Stimulated activated CD4-positive, alpha-beta T cell treated with anti-CD3 and anti-CD28 coated beads, Interleukin-2, amount 100 ng/mL, for 4 hours (primary cell): ENCODE results near the gene PTEN.
"Not testable (repeated sequence)": the region's sequence is repeated elsewhere in the genome, so short reads cannot be mapped to it uniquely, and the experiment has no call there.

Experiments
- DNase-seq: peaks from one replicate; pipeline ENCODE4 v3.0.0-alpha.2; 2020; ENCODE audit warnings: low read depth

PTEN gene

DNA sequence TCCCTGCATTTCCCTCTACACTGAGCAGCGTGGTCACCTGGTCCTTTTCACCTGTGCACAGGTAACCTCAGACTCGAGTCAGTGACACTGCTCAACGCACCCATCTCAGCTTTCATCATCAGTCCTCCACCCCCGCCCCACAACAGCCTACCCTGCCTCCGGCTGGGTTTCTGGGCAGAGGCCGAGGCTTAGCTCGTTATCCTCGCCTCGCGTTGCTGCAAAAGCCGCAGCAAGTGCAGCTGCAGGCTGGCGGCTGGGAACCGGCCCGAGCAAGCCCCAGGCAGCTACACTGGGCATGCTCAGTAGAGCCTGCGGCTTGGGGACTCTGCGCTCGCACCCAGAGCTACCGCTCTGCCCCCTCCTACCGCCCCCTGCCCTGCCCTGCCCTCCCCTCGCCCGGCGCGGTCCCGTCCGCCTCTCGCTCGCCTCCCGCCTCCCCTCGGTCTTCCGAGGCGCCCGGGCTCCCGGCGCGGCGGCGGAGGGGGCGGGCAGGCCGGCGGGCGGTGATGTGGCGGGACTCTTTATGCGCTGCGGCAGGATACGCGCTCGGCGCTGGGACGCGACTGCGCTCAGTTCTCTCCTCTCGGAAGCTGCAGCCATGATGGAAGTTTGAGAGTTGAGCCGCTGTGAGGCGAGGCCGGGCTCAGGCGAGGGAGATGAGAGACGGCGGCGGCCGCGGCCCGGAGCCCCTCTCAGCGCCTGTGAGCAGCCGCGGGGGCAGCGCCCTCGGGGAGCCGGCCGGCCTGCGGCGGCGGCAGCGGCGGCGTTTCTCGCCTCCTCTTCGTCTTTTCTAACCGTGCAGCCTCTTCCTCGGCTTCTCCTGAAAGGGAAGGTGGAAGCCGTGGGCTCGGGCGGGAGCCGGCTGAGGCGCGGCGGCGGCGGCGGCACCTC, at the start of gene PTEN, which contains the start of gene KLLN:
Gene PTEN (plus strand): TSS at position 573 of the 891 bp plus-strand sequence. CDS start 845 bp downstream, outside the sequence.
Gene KLLN (minus strand): TSS at position 481 of the 891 bp plus-strand sequence. CDS start 1,046 bp downstream, outside the sequence.
- peak; percentile 67 for DNase-seq

DNA sequence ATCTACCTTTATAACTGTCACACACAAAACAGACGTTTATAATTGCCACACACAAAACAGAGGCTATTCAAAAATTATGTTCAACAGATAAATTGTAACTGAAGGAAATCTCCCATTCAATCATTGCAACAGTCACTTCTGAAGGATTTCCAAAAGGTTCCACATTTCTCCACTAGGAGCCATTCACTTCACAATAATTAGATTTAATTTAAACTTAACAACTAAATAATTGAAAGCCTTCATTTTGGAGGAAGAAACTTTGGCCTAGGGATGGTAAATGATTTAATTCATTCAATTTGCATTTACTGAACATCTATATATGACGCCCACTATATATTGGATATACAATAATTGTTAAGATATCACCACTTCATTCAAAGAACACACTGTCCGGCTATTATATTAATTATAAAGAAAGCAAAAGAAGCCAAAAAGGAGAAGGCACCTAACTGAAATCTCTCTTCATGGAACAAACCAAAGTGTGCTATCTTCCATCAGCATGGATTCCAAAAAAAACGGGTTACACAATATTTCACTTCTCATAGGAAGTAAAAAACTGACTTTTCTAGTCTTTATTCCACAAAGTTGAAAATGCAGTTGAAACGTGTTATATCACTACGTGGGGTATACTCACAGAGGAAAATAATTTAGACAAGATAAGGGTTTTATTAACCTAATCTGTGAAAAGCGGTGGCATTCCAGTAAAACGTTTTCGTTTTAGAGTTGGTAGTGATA, 47.1 kb upstream of the PTEN start:
- no peak for DNase-seq

DNA sequence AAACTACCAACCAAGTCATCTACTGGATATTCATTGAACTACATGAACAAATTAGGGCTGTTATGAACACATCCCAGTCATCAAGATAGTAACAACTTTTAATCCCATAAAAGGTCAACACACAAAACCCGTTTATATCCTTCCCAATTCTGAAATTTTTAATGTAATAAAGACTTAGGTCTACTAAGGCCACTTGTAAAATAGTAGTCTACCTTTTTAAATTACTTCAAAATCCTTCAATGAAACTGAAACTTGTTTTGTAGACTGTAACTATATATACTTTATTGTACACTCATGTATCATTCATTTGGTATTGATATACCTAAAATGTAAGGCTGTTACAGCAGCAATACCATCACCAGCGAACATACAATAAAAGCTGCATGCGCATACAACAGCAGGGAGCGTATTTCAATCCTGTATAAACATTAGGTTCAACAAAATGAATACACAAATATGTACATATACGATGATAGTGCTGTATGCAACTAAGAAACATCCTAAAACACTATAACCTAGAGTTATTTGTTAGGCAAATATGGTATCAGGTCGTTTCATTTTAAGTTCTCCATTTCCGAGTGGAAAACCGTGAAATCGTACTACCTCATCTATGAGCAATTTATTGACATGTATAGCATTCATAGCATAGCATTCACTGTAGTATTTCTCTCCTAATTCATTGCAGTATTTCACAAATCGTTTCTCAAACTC, 46.4 kb upstream of the PTEN start:
- DNase-seq = no peak

DNA sequence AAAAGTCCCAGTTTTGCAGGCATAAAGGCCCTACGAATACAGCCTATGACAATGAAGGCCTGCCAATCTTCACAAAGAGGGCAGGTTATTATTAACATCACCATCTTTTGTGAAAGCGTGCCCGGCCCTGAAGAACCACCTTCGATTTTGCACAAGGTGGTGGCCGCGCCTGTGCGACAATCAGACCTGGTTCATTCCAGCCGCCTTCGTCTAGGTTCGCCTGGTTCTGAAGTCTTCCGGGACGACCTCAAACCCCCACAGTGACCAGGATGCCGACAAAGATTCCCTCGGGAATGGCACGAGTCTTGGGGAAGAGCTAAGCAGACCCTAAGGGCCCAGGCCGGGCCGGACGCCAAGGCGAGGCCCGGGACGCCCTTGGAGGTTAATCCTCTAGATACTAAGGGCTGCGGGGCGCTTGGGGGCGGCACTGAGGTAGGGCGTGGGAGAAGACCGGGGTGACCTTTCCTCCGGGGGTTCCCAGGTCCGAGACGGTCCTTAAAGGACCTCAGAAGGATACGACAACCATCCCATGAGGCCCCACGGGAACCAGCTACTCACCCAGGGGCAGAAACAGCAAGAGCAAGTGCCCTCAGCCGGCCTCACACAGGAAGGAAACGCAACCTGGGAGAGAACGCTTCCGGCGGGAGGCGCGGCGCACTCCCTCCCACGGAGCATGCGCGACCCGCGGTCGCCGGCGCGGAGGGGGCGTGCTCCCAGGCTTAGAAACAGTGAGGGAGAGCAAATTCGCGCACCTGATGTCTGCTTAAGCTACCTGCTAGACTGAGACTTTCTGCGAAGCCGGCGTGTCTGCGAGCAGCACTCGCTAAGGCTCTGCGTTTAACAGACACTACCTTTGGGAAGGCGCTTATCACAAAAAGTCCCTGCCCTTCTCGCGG, 45.6 kb upstream of the PTEN start, which contains the start of gene ATAD1:
Gene ATAD1 (minus strand): TSS at position 618 of the 896 bp plus-strand sequence. CDS start 3,627 bp downstream, outside the sequence.
- DNase-seq = peak; percentile 82

DNA sequence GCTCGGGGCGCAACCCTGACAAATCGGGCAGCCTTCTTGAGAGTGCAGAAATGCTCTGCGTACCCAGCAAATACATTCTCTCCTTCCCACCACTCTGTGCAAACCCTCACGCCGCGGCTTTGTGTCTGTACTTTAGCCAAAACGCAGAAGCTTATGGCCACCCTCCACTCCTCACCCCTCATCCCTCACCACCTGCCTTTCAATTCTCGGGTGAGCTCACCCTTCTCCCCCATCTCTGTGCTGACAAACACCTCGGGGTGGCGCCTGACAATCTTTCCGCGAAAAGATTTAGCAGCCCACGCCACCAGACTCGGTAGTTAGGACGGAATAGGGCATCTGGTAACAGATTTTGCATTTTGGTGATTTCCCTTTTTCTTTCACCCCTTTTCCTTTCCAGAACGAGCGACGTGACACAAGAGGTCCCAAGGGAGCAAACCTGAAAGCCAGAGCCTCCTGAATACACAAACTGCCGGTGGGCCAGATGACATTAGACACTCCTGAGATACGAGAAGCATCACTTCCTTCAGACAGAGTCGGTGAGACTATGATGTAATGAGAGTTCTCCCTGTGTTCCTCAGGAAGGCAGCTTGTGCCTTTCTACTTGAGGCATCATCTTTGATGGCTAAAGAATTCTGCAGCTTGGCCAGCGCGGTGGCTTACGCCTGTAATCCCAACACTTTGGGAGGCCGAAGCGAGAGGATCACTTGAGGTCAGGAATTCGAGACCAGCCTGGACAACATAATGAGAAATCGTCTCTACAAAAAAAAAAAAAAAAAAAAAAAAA, 44.7 kb upstream of the PTEN start:
- peak; percentile 61 for DNase-seq

DNA sequence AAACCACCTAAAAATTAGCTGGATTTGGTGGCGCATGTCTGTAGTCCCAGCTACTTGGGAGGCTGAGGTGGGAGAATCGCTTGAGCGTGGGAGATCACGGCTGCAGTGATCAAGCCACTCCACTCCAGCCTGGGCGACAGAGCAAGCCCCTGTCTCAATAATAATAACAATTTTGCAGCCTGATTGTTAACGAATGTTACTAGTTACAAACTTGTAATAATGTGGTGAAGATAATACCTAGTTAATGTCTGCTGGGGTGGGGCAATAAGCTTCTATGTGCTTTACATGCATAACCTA, 44.2 kb upstream of the PTEN start:
- DNase-seq = no peak

DNA sequence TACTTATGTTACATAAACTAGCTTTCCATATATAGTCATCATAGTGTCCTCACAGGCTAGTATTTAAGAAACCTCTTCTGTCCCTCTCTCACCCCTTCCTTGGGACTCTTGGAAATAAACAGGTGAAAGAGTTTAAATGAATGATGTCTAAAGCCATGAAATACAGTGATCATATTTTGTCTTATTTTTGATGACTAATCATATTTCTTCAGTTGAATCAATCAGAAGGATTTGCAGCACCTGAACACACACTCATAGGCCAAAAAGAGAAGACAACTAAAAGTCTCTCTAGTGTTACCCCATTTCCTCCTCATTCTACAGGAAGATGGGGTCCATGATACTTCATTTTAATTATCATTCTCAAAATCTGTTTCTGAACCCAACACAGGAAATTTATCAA, 36.8 kb upstream of the PTEN start:
- DNase-seq = no peak

DNA sequence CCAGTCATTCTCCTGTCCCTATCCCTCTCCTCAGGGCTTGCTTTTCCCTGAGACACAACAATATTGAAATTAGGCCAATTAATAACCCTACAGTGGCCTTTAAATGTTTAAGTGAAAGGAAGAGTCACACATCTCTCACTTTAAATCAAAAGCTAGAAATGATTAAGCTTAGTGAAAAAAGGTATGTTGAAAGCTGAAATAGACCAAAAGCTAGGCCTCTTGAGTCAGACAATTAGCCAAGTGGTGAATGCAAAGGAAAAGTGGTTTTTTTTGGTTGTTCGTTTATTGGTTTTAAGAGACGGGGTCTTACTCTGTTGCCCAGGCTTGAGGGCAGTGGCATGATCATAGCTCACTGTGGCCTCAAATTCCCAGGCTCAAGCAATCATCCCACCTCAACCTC, 35.7 kb upstream of the PTEN start:
- DNase-seq = no peak

DNA sequence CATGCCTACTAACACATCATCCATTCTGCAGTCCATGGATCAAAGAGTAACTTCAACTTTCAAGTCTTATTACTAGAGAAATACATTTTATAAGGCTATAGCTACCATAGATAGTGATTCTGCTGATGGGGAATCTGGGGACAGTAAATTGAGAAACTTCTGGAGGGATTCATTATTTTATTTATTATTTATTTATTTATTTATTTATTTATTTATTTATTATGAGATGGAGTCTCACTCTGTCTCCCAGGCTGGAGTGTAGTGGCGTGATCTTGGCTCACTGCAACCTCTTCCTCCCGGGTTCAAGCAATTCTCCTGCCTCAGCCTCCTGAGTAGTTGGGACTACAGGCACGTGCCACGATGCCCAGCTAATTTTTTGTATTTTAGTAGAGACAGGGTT, 34.4 kb upstream of the PTEN start:
- DNase-seq = not testable (repeated sequence)

DNA sequence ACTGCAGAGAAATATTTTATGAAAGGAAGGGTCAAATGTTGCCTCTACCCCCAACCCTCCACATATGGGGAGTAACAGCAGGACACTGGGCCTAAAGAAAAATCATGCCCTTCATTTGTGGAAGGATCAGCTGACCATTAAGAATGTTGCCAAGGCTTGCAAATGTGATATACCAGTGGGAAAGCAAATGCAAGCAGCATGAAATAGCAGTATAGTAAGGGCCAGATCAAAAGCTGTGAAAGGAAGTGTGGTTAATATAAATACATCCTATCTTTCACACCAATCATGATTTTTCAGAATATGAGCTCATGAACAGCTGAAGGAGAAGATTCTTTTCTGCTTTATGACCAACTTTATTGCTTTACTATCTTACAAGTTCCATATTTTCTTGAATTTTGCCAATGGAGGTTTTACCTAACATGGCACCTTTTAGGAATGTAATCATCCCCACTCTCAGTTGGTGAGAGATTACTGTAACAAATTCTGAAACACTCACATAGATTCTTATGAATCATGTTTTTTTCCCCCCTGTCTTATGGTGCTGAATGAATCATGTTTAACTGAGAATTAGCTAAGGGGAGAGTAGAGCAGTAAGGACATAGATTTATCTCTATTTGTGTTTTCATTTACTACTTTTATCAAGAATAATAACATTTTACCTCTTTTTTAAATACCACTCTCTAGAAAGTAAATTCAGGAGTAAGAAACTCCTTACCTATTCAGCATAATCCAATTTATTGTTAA, 33.3 kb upstream of the PTEN start:
- DNase-seq = no peak

DNA sequence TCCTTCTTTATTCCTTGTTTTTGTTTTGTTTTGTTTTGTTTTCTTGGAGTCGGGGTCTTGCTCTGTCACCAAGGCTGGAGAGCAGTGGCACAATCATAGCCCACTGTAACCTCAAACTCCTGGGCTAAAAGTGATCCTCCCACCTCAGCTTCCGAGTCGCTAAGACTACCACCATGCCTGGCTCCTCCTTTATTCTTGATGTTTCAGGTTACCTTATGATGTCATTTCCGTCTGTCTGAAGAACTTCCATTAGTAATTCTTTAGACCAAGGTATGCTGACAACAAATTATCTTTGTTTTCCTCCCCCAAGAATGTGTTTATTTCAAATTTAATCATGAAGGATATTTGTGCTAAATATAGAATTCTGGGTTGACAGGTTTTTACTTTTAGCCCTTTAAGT, 27.3 kb upstream of the PTEN start:
- DNase-seq = no peak

DNA sequence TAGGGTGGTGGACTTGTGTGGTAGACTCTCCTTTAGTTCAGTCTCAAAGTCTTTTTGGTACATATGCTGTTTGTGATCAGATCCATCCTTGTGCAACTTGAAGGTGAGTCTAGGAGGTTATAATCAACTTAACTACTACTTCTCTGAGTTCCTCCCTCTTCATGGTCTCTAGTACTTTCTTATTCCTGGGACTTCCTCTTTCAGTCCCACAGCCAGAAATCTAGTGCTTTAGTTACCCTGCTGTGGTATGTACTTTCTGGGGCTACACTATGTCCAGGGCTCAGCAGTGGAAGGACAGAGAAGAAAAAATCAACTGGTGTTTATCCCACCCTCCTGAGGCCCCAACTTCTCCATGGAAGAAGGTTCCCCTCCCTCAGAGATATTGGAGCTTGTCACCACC, 26.0 kb upstream of the PTEN start:
- DNase-seq = no peak

DNA sequence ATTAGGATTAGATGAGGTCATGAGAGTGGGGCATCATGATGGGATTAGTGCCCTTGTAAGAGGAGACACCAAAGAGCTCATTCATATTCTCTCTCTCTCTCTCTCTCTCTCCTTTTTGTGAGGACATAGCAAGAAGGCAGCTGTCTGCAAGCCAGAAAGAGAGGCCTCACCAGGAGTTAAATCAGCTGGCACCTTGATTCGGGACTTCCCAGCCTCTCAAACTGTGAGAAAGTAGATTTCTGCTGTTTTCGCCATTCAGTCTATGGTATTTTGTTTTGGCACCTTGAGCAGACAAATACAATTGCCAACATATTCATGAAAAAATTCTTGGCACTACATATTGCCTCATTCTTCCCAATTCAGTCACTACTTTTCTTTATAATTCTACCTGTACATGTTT, 24.8 kb upstream of the PTEN start:
- DNase-seq = no peak

DNA sequence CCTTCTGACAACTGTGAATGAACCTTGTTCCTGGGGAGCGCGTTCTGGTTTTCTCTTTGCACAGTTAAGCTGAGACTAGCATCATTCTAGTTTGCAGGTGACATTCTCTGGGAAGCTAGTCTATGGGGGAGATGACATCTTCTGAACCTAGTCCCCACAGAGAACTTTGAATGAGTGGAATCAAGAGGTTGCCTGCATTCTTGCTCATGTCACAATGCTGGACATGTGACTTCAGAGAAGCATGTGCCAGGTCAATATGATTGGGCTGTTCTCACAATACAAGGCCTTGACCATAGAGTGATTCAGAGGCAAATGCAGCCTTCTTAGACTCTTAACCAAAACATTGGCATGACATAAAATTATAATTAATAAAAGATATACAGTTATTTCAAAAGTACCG, 22.2 kb upstream of the PTEN start:
- no peak for DNase-seq

DNA sequence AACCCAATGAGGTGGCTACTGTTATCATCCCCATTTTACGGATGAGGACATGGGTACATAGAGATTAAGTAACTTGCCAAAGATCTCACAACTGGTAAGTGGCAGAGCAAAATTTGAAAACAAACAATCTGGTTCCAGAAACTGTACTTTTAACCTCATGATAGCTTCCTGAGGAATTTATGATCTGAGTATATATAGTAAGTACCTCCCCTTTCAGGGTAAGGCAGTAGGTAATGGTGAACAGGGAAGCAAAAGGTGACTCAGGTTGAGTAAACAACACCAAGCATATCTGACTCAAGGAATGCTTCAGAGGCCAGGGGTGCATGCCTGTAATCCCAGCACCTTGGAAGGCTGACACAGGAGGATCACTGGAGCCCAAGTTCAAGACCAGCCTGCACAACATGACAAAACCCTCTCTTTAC, 21.2 kb upstream of the PTEN start:
- DNase-seq = no peak

DNA sequence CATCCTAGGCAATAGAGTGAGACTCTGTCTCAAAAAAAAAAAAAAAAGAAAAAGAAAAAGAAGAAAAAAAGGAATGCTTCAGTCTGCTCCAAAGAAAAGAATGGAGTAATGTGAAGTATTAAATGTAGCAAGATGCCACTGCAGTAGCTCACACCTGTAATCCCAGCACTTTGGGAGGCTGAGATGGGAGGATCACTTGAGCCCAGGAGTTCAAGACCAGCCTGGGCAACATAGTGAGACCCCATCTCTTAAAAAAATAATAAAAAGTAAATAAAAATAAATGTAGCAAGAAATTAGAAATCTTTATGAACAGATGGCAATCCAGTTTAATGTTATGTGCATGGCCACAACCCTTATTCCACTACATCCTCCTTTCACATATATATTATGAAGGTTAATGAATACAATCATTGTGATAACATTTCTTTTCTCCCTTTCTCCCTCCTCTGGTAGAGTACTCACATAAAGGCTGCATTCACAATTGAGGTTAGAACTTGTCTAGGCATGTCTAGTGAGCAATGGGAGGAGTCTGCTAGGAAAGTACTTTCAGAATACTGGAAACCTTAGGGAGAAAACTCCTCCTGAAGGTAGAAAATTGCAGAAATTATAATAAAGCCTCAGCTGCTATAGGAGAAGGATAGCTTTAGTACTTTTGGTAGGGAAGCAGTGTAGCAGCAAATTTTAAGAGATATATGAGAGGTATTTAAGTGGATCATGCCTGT, 20.5 kb upstream of the PTEN start:
- no peak for DNase-seq

DNA sequence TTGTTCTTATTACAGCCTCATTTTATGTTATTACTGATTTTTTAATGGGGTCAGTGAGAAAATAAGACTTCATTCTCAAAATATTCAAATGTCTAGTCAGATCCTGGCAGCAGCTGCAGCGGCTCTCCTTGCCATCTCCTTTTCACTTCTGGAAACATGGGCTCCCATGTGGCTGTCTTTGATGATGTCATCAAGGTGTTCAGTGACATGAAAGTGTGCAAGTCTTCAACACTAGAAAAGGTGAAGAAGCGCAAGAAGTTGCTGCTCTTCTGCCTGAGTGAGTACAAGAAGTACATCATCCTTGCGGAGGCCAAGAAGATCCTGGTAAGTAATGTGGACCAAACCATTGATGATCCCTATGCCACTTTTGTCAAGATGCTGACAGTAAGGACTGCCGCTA, 19.7 kb upstream of the PTEN start:
- DNase-seq = no peak

DNA sequence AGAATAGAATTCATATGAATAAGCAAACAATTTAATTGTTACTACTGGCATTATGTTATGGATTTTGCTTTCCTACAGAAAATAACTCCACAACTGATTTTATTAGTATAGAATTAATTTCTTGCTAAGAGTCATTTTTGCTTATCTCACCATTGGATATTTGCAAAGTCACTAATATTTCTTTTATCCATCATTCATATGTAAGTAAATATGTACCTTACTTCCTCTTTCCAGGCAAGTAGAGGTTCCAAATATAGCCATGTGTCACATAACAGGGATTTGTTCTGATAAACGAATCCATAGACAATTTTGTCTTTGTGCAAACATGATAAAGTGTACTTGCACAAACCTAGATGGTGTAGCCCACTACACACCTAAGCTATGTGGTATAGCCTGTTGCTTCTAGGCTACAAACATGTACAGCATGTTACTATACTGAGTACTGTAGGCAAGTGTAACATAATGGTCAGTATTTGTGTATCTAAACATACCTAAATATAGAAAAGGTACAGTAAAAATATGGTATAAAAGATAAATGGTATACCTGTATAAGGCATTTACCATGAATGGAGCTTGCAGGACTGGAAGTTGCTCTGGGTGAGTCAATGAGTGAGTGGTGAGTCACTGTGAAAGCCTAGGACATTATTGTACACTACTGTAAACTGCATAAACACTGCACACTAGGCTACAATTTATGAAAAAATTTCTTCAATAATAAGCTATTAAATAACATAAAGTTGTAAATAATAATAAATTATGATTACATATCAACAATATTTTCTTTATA, 18.4 kb upstream of the PTEN start:
- no peak for DNase-seq

DNA sequence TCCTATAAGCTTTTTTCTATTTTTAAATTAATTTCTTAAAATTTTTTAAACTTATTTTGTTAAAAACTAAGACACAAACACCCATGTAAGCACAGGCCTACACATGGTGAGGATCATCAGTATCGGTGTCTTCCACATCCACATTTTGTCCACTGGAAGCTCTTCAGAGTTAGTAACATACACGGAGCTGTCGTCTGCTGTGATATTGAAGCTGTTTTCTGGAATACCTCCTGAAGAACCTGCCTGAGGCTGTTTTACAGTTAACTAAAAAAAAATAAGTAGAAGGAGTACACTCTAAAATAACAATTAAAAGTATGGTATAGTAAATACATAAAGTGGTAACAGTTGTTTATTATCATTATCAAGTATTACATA, 17.8 kb upstream of the PTEN start:
- no peak for DNase-seq
